HL-60/S4 treated with retinoic acid at 250 ng/mL for 4 days and 3 days (cell line): ENCODE data around the gene NRIP2.

Experiments used
- in situ Hi-C: fragments of 300-500 bp; cut with MboI; formaldehyde crosslinking; loops from 2 replicates; pipeline ENCODE4 v1.7.0; 2022; ENCODE audit warnings: low sequenced_read_pairs

Gene NRIP2

DNA sequence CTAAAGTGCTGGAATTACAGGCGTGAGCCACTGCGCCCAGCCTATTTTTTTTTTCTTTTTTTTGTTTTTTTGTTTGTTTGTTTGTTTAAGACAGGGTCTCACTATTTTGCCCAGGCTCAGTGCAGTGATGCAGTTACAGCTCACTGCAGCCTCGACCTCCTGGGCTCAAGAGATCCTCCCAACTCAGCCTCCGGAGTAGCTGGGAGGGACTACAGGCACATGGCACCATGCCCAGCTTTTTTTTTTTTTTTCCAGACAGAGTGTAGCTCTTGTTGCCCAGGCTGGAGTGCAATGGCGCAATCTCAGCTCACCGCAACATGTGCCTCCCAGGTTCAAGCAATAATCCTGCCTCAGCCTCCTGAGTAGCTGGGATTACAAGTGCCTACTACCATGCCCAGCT, 28.1 kb downstream of the NRIP2 start:
- in situ Hi-C loops: no loop called here

DNA sequence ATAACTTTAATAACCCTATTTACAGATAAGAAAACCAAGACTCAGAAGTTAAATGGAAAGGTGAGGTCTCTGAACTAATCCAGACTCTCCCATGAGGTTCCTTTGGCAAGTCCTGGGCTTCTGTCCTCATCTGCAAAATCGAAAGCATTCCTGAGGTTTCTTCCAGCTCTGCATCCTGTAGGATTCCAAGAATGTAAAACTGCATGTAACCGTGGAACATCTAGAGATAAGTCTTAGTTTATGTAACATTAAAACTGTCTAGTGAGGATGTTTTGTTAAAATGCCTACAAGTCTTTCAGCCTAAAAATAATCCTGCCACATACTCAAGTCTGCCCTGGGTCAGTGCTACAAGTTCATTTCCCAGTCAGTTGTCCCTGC, 29.7 kb downstream of the NRIP2 start:
- in situ Hi-C loops: no loop called here

DNA sequence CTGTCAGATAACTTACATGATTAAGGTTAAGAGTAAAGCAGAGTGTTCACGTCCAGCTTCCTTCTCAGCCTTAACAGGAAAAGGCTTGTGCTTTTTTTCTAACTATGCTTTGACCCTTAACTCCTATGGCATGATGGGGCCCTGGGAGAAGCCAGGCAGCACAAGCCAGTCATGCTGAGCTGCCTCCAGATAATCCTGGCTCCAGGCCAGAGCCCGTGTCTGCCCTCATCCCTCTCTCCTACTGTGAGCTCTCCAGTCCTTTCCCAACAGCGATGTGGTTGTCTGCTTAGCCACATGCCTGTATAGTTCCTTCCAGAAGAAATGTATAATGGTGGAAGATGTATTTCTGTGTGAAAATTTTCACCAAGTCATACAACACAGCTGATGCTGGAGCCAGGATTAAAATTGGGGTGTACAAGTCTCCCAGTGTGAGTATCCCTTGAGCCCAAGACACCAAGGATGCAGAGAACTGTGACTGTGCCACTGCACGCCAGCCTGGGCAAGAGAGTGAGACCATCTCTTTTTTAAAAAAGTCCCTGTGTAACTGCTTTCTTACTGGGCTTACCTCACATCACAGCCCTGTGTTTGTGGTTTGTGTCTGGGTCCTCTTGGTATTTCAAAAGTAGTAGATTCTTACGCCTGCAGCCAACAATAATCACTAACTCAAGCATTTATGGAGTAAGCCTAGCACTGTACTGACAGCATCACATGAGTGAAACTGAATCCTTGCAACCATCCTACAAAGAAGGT, 30.3 kb downstream of the NRIP2 start:
- in situ Hi-C loops: no loop called here

DNA sequence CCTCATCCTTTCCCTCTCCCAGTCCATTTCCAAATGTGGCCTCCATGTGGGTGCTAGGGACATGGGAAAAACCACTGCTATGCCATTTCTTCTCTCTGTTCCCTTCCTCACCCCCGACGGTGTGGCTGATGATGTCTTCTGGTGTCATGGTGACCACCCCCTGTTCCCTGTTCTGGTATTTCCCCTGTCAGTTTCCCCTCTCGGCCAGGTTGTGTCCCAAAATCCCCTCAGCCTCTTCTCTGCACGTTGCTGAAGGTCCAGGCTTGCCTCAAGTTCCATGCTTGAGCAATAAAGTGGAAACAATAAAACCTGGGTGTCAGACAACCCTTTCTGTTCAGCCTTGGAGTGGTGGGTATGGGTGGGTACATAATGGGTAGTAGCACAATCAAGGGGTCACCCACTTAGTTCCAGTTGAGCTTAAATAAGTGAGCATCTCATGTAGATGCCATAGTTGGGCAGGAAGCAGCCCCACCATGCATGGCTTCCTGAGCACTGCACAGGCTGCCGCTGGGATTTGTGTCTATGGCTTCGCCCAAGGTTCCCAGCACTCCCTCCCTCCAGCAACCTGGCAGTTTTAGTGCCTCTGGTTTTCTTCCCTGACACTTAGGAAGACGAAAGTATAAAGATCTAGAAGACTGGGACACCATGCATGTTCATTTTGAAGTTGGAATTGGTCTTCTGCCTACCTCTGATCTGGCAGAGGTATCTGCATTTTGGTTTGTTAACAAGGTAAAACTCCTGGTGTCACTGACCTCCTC, 31.0 kb downstream of the NRIP2 start:
- in situ Hi-C loops: no loop called here

DNA sequence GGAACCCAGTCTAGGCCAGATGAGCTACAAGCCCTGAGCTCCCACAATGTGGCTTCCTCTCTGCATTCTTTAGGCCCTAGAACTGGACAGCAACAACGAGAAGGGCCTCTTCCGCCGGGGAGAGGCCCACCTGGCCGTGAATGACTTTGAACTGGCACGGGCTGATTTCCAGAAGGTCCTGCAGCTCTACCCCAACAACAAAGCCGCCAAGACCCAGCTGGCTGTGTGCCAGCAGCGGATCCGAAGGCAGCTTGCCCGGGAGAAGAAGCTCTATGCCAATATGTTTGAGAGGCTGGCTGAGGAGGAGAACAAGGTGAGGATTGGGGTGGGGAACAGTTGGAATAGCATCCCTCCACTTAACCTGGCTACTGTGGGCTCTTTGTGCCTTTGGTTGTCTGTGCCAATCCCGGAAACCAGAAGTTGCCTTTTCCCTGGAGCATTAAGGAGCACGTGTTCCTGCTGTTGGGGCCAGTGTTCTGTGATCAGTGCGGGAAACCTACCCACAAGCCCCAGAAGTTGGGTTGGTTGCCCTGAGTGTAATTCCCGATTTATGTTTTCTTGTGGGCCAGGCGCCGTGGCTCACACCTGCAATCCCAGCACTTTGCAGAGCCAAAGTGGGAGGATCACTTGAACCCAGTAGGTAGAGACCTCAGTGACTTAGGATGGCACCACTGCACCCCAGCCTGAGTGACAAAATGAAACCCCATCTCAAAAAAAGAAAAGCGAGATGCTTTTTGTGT, 33.6 kb downstream of the NRIP2 start:
- in situ Hi-C loops: no loop called here

DNA sequence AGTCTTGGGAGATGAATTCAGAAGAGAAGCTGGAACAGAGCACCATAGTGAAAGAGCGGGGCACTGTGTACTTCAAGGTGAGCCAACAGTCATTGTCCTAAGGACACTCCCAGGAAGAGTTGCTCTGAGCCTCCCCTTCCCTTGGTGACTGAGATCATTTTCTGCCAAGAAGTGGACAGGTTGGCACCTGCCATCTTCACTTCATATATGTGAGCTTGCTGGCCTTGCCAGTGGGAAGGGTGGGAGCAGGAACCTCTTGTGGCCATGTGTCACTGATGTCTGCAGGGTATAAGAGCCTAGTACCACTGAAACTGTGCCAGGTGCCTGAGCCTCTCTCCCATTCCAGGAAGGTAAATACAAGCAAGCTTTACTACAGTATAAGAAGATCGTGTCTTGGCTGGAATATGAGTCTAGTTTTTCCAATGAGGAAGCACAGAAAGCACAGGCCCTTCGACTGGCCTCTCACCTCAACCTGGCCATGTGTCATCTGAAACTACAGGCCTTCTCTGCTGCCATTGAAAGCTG, 34.7 kb downstream of the NRIP2 start:
- in situ Hi-C loops: no loop called here

DNA sequence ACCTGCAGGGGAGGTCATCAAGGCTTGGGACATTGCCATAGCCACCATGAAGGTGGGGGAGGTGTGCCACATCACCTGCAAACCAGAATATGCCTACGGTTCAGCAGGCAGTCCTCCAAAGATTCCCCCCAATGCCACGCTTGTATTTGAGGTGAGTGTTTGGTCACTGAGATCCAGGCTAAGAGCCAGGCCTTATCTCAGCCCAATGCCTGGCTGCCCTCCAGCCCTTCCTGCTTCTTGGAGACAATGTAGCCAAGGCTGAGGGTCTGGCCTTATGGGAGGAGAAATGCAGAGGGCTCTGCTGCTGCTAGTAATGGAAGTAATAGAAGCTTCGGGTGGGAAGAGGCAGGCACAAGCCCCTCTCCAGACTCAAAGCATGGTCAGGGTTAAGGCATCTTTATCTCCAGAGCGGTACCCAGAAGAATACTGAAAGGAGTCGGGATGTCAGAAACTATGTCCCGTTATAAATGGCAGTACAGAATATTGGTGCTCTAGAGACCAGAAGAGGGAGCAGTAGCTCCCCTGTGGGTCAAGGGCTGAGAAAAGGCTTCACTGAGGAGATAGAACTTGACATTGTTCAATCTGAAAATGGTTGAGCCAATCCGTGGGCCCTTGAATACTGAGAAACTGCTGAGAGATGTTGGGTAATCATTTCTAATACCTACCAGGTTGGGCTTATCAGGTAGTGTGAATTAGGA, 37.0 kb downstream of the NRIP2 start:
- in situ Hi-C loops: no loop called here

DNA sequence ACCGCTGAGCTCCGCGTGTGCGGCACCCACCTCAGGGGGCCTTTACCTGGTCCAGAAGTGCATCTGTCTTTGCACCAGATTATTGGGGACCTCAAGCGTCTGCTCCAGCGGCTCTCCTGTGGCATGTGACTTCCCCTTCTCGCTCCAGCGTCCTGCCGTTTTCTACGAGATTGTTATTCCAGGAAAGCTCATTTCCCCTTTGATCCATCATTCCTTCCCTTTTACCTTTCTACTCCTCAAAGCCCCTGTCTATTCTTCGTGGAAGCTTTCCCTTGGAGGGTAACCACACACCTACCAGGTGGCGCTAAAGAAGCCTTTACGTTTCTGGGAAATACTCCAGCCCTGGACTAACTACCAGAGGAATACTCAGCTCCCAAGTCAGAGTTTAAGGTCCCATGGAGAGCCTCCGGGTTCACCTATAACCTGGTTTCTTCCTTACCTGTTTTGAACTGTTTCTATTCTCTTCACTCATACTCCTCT, 38.6 kb downstream of the NRIP2 start:
- in situ Hi-C loops: no loop called here

DNA sequence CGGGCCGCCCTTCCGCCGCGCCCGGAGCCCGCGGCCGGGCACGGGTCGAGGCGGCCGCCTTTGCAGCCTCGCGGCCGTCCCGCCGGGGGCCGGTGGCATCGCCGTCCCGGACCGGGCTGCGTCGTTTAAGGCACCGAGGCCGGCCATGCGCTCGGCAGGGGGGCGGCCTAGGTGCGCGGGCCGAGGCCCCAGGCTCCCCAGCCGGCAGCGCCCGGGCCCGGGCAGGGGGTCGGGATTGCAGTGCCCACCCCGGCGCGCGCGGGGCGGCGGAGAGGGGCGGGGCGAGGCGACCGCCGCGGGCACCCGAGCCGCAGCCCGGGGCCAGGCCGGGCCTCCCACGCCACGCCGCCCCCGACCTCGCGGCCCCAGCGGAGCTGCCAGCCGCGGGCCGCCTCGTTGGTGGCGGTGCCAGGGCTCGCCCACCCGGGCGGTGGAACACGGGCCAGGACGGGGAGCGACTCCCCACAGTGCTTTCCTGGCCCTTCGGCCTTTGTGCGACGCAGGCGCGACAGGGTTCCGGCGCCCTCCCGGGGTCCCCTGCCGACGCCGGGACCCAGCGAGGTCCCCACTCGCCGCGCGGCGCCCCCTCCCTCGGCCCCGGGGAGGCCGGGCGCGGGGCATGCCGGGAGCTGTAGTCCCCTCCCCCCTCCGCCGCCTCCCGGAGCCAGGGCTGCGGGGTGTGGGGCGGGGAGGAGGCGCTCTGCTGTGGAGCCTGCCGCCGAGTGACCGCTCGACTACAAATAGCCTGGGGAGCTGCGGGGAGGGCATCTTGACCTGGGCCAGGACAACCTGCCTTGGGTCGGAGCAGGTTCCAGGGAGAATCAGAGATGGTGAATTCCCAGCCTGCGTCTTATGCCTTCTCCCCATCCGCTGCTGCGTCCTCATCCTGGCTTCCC, 39.3 kb downstream of the NRIP2 start:
- in situ Hi-C loops: no loop called here

DNA sequence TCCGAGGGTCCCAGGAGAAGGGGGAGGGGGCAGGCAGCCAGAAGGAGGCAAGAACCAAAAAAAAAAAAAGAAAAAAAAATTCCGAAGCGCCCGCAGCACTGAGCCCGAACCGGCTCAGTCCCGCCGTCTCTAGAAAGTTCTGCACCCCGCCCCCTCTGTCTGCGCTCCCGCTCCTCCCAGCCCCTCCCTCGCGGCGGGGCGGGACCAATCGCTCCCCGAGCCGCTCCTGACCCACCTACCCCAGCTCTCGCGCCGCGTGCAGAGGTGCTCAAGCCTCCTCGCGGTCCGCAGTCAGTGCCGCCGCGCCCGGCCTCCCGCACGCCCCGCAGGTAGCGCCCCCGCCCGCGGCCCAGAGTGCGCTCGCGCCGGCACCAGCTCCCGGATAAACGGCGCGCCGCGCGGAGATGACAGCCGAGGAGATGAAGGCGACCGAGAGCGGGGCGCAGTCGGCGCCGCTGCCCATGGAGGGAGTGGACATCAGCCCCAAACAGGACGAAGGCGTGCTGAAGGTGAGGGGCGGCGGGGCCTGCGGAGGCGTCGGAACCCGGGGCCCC, 40.0 kb downstream of the NRIP2 start, which contains the start of gene FKBP4:
Gene FKBP4, plus strand, starts transcription at position 235 of the 554 bp plus-strand sequence. Its CDS starts 170 bp downstream, at position 405.
- in situ Hi-C loops: no loop called here

DNA sequence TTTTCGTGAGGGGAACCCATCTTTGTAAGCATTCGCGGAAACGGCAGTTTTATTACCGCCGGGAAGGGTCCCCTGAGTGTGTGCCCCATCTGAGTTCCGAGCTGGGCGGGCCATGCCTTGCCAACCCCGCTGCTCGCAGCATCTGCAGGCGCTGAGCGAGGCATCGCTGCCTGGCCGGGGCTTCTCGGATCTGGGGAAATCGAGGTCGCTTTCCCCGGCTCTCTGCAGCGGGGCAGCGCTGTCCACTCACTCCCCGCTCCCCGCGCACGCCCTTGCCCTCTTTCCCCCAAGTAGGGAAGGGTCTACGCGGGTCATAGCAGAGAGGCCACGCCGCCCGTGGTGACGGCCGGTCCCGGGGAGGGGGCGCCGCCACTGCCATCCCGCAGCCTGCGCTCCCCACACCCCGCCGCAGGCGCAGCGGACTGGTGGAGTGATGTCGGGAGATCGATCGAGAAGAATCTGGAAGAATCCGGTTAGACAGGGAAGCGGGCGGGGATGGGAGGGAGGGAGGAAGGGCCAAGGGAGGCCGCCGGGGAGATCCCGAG, 40.6 kb downstream of the NRIP2 start:
- in situ Hi-C loops: no loop called here

DNA sequence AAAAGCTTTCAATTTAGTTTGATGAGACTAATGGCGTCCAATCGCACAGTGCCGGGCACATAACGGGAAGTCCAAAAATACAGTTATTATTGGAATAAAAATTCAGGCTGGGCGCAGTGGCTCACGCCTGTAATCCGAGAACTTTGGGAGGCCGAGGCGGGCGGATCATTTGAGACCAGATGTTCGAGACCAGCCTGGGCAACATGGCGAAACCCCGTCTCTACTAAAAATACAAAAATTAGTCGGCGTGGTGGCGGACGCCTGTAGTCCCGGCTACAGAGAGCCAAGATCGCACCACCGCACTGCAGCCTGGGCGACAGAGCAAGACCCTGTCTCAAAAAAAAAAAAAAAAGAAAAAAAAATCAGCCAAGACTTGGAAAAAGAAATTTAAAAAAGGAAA, 41.3 kb downstream of the NRIP2 start:
- in situ Hi-C loops: no loop called here

DNA sequence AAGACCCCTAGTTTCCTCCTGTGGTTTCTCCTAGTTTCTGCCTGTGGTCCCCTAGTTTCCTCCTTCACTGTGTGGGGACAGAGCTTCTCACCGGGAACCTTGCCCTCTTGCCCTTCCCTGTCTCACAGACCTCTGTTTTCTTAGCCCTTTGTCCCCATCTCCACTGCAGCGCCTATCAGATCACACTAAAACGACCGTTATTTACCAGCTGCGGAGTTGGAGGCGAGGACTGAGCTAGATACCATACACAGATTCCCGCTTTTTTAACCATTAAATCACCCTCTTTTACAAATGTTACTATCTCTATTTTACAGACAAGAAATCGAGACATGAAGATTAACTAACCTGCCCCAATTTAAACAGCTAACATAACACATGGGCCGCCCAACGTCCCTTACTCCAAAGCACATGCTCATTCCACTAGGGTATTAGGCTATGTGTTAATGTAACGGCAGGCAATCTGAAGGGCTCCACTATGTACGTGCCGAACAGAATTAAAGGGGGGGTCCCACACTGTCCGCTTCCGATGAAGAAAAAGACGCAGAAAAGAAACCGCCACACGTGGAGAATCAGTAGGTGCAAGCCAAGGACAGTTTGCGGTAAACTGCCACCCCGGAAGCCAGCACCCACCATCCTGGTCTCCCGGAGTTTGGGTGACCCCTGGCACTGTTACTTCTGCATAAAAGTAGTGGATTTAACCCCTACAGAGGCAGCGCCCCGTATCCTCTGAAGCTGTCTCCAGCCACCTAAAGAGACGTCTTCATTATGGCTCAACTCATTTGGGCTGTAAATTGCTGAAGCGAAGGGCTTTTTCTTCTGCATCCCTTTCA, 41.9 kb downstream of the NRIP2 start:
- in situ Hi-C loops: no loop called here

DNA sequence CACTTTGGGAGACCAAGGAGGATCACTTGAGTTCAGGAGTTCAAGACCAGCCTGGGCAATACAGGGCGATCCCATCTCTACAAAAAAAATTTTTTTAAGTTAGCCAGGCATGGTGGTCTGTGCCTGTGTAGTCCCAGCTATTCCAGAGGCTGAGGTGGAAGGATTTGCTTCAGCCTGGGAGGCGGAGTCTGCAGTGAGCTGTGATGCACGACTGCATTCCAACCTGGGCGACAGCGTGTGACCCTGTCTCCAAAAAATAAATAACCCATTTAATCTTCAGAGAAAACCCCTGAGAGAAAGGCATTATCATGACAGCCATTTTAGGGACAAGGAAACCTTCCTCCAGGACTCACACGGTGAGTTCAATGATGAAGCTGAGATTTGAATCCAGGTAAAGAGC, 43.7 kb downstream of the NRIP2 start:
- in situ Hi-C loops: no loop called here

DNA sequence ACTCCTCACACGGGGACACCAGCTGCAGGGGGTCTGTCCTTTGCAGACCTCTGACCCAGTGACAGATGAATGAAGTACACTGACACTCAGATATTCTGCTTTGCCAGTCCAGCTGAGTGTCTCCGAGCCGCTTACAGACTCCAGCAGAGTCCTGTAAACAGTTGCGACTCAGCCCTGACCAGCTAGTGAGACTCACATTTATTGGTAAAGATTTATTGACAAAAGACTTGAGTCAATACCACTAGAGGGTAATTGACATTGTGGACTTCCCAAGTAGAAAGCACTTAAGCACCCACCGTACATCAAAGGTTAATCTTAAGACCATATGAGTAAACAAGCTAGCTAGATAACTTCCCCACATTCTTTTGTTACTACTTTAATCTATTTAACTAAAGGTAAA, 49.8 kb downstream of the NRIP2 start:
- in situ Hi-C loops: no loop called here

DNA sequence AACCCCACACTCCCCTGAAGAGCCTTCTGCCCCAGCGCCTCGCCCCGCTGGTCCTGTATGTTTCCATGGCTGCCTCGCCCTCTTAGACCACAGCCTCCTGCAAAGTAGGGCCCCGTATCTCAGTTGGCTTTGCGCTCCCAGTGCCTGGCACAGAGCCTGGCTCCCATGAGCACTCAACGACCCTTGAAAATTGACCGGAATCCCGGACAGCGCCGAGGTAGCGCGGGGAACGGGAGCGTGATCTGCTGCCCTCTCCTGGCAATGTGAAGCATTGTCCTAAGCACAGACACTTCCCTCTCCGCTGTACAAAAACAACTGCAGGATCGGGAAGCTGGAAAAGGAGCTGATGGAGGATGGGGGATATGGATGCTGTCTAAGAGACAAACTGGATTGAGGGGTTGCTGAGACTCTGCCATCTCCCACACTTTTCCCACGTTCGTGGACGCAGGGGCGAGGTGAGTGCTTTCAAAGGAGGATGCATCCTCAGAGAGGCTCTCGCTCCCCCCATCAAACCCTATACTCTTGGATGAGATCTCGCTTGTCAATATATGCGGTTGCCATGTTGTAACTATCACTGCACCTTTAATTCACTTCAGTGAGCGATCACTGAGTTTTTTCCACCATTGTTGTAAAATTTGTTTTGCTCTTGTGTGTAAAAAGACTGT, 50.8 kb downstream of the NRIP2 start:
- in situ Hi-C loops: no loop called here

DNA sequence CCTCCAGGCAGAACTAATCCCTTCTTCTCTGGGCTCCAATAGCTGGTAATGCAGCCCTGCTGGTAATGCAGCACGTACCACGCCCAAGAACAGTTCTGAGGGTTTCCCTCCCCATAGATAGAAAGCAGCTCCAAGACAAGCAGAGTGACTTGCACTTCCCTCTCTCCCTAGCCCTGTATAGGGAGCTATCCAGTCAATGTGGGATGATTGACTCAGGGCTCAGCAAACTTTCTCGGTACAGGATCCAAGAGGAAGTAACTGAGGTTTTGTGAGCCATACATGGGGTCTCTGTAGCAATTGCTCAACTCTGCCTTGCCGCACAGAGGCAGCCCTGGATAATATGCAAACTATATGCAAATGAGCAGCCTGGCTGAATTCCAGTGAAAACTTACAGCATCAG, 55.6 kb downstream of the NRIP2 start:
- in situ Hi-C loops: no loop called here
